Measurements from ENCODE around the gene SPDYE17.
"Not testable (repeated sequence)": the region's sequence is repeated elsewhere in the genome, so short reads cannot be mapped to it uniquely, and the experiment has no call there.

DNA sequence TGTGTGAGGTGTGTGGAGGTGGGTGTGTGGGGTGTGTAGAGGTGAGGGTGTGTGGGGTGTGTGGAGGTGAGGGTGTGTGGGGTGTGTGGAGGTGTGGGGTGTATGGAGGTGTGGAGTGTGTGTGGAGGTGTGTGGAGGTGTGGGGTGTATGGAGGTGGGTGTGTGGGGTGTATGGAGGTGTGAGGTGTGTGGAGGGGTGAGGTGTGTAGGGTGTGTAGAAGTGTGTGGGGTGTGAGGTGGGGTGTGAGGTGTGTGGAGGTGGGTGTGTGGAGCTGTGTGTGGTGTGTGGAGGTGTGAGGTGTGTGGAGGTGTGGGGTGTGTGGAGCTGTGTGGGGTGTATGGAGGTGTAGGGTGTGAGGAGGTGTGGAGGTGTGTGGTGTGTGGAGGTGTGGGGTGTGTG lies 35.2 kb downstream of the SPDYE17 start:
- TF ChIP-seq, protein P1, sequence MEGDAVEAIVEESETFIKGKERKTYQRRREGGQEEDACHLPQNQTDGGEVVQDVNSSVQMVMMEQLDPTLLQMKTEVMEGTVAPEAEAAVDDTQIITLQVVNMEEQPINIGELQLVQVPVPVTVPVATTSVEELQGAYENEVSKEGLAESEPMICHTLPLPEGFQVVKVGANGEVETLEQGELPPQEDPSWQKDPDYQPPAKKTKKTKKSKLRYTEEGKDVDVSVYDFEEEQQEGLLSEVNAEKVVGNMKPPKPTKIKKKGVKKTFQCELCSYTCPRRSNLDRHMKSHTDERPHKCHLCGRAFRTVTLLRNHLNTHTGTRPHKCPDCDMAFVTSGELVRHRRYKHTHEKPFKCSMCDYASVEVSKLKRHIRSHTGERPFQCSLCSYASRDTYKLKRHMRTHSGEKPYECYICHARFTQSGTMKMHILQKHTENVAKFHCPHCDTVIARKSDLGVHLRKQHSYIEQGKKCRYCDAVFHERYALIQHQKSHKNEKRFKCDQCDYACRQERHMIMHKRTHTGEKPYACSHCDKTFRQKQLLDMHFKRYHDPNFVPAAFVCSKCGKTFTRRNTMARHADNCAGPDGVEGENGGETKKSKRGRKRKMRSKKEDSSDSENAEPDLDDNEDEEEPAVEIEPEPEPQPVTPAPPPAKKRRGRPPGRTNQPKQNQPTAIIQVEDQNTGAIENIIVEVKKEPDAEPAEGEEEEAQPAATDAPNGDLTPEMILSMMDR (IDR thresholded peaks at IDR 0.05): not testable (repeated sequence)
- TF ChIP-seq EZH2, EZH2phosphoT487 (IDR thresholded peaks at IDR 0.05): not testable (repeated sequence)

Measured in neural progenitor cell (in vitro differentiated cells).